AG04449 (cell line): ENCODE measurements around the gene PRDM1.

Experiments used
- CTCF ChIA-PET: fragments of 350-600 bp; formaldehyde crosslinking; extraction: SDS; loops from one replicate; lab custom pipeline; 2021; ENCODE audit warnings: antibody characterized with exemption; lab: Yijun Ruan, JAX
- POLR2A ChIA-PET: fragments of 400-600, 350-600 bp; formaldehyde crosslinking; extraction: SDS; loops from one replicate; lab custom pipeline; 2020; ENCODE audit warnings: antibody characterized with exemption, inconsistent platforms; lab: Yijun Ruan, JAX
- DNase-seq: peaks from one replicate; pipeline ENCODE4 v3.0.0-alpha.2; 2010; ENCODE audit warnings: low read depth, low spot score
- H3K4me3 ChIP-seq: 2 replicates; pipeline ENCODE4 v1.5.1; 2011; ENCODE audit warnings: low read depth, mild to moderate bottlenecking, control low read depth, low read length
- CTCF ChIP-seq: IDR thresholded peaks from one replicate; pipeline ENCODE4 v1.5.1; 2011; ENCODE audit warnings: mild to moderate bottlenecking, moderate library complexity, low read length, control low read depth, inconsistent platforms; ENCODE audit not compliant: insufficient read depth; ENCODE audit errors: missing control alignments

PRDM1 gene

GRCh38 chr6:106055489-106055888 is 30.6 kb upstream of the PRDM1 start:
- DNase-seq: no peak
- no peak for TF ChIP-seq CTCF
- ChIA-PET POLR2A (no interaction called here), CTCF (no interaction called here)
- H3K4me3 ChIP-seq: no peak overlapping the region

GRCh38 chr6:106056060-106056745 is 29.9 kb upstream of the PRDM1 start:
- no peak for DNase-seq
- no peak overlapping the region for H3K4me3 ChIP-seq
- ChIA-PET POLR2A (no interaction called here), CTCF (interaction anchor here (1.0 kb wide), 1 partner anchor 10 kb away, joined by 3 read pairs; no protein-coding TSS in a partner anchor)
- no peak for TF ChIP-seq CTCF

GRCh38 chr6:106056746-106057390 is 29.3 kb upstream of the PRDM1 start:
- no peak for TF ChIP-seq CTCF
- H3K4me3 ChIP-seq: no peak overlapping the region
- POLR2A ChIA-PET: no interaction called here
- CTCF ChIA-PET: interaction anchor here (1.0 kb wide), 1 partner anchor 10 kb away, joined by 3 read pairs; no protein-coding TSS in a partner anchor
- DNase-seq: no peak

- POLR2A ChIA-PET: no interaction called here
- CTCF ChIA-PET: no interaction called here
- no peak for DNase-seq
- TF ChIP-seq CTCF: no peak
- H3K4me3 ChIP-seq: no peak overlapping the region
Measured at GRCh38 chr6:106059331-106059730, 26.8 kb upstream of the PRDM1 start.

GRCh38 chr6:106060167-106060566 is 26.0 kb upstream of the PRDM1 start:
- DNase-seq: no peak
- CTCF ChIA-PET: no interaction called here
- H3K4me3 ChIP-seq: no peak overlapping the region
- POLR2A ChIA-PET: no interaction called here
- no peak for TF ChIP-seq CTCF

GRCh38 chr6:106063448-106063850 is 22.7 kb upstream of the PRDM1 start:
- ChIA-PET CTCF (interaction anchor here (0.9 to 2.3 kb wide), 2 partner anchors 23 to 632 kb away, joined by 3 to 8 read pairs; partner anchors contain the start of gene PRDM1), POLR2A (no interaction called here)
- no peak overlapping the region for H3K4me3 ChIP-seq
- TF ChIP-seq CTCF: no peak
- no peak for DNase-seq
